A673 (cell line): ENCODE data around the gene IL18.

Experiments used
- EZH2 ChIP-seq: fragments of 200-600 bp; sonication (generic); IDR thresholded peaks from 2 replicates; pipeline ENCODE4 v1.6.1; 2017; ENCODE audit warnings: borderline replicate concordance, low read depth, mild to moderate bottlenecking, mixed read lengths, antibody characterized with exemption, low read length; ENCODE audit not compliant: poor library complexity, severe bottlenecking
- TF ChIP-seq, protein P1 (sequence below): fragments of 300-800, 200-600 bp; sonication (generic); conservative IDR thresholded peaks from 2 replicates; pipeline ENCODE4 v1.5.1; 2017; ENCODE audit warnings: low read depth, mild to moderate bottlenecking, antibody characterized with exemption, low read length, moderate library complexity, mixed read lengths

DNA sequence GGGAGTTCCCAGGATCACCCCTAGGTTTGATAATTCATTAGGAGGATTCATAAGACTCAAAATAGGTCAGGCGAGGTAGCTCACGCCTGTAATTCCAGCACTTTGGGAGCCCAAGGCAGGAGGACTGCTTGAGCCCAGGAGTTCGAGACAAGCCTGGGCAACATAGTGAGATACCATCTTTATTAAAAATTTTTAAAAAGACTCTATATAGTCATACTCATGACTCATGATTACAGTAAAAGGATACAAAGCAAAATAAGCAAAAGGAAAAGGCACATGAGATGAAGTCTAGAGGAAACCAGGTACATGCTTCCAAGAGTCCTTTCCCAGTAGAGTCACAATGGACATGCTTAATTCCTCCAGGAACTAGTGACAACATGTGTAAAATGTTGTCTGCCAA, 48.4 kb upstream of the IL18 start:
- TF ChIP-seq, protein P1, sequence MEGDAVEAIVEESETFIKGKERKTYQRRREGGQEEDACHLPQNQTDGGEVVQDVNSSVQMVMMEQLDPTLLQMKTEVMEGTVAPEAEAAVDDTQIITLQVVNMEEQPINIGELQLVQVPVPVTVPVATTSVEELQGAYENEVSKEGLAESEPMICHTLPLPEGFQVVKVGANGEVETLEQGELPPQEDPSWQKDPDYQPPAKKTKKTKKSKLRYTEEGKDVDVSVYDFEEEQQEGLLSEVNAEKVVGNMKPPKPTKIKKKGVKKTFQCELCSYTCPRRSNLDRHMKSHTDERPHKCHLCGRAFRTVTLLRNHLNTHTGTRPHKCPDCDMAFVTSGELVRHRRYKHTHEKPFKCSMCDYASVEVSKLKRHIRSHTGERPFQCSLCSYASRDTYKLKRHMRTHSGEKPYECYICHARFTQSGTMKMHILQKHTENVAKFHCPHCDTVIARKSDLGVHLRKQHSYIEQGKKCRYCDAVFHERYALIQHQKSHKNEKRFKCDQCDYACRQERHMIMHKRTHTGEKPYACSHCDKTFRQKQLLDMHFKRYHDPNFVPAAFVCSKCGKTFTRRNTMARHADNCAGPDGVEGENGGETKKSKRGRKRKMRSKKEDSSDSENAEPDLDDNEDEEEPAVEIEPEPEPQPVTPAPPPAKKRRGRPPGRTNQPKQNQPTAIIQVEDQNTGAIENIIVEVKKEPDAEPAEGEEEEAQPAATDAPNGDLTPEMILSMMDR = no peak
- no peak for TF ChIP-seq EZH2
